ENCODE measurements around the gene ATP9A.

DNA sequence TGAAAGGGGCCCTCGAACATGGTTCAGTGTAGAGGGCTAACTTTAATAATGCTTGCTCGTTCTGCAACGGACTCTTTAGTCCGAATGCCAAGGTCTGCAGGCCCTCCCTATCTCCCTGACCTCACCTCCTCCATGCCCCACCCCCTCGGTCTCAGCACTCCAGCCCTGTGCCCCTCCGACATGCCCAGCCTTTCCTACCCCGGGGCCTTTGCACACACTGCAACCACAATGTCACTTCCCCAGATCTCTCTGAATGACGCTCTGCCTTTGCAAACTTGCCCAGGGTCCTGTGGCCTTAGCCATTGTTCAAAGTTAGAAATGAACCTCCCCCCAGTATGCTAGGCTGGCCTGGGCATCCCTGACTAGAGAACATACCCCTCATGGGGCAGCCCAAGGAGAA lies 175.6 kb downstream of the ATP9A start:
- TF ChIP-seq, protein P1, sequence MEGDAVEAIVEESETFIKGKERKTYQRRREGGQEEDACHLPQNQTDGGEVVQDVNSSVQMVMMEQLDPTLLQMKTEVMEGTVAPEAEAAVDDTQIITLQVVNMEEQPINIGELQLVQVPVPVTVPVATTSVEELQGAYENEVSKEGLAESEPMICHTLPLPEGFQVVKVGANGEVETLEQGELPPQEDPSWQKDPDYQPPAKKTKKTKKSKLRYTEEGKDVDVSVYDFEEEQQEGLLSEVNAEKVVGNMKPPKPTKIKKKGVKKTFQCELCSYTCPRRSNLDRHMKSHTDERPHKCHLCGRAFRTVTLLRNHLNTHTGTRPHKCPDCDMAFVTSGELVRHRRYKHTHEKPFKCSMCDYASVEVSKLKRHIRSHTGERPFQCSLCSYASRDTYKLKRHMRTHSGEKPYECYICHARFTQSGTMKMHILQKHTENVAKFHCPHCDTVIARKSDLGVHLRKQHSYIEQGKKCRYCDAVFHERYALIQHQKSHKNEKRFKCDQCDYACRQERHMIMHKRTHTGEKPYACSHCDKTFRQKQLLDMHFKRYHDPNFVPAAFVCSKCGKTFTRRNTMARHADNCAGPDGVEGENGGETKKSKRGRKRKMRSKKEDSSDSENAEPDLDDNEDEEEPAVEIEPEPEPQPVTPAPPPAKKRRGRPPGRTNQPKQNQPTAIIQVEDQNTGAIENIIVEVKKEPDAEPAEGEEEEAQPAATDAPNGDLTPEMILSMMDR (IDR thresholded peaks at IDR 0.05 in 2 of 3, conservative IDR thresholded peaks at IDR 0.05 in 1 of 3; ENCODE audit: control insufficient read depth in 2 of 3, extremely low read depth in 1 of 3, insufficient read depth in 1 of 3, low read depth in 3 of 3, low read length in 3 of 3): no peak
- no peak for TF ChIP-seq EGR1 (IDR thresholded peaks at IDR 0.05; ENCODE audit: borderline replicate concordance in 1 of 2, low read depth in 2 of 2, low read length in 2 of 2)
- TF ChIP-seq HDAC6 (IDR thresholded peaks at IDR 0.05; ENCODE audit: unreplicated experiment): no peak
- TF ChIP-seq YY1 (IDR thresholded peaks at IDR 0.05; ENCODE audit: low read depth, low read length): no peak
- TF ChIP-seq EZH2 (IDR thresholded peaks at IDR 0.05; ENCODE audit: borderline replicate concordance, control insufficient read depth, low read depth, low read length): no peak
- TF ChIP-seq HDGF (IDR thresholded peaks at IDR 0.05): no peak
- TF ChIP-seq KDM1A (IDR thresholded peaks at IDR 0.05; ENCODE audit: borderline replicate concordance): no peak
- TF ChIP-seq NR2C2 (IDR thresholded peaks at IDR 0.05; ENCODE audit: borderline replicate concordance, control insufficient read depth, insufficient read length, low read depth): no peak
- no peak for TF ChIP-seq RAD21 (IDR thresholded peaks at IDR 0.05; ENCODE audit: insufficient read depth, low read depth, low read length)
- TF ChIP-seq ZZZ3 (IDR thresholded peaks at IDR 0.05; ENCODE audit: control insufficient read depth, insufficient read length, low read depth): no peak

Data from GM12878 (cell line).